Esophagus muscularis mucosa (tissue), 4 donors: ENCODE measurements around the gene COX18. TPM values are rescaled to one million over a fixed set of nuclear protein-coding genes. Genes with fewer than 3 reads are reported as not detected.
A peak's percentile ranks its signal among the peaks of the same experiment; 100 is the strongest.

Experiments used
- DNase-seq: peaks from one replicate; pipeline ENCODE4 v3.0.0-alpha.2; 2017; ENCODE audit errors: extremely low spot score
- H3K27ac ChIP-seq, 4 donors: fragments of 200-600 bp; sonication (generic); replicated peaks in 1 of 4; 1 replicate in 3 of 4; 2 replicates in 1 of 4; pipeline ENCODE4 v1.5.1; 2016 to 2019; ENCODE audit warnings: mild to moderate bottlenecking in 1 of 4
- H3K27me3 ChIP-seq, 4 donors: fragments of 200-600 bp; sonication (generic); one replicate each; pipeline versions ENCODE4 v1.5.1 to v1.6.0; 2016 to 2019
- H3K36me3 ChIP-seq, 4 donors: fragments of 200-600 bp; sonication (generic); one replicate each; pipeline ENCODE4 v1.5.1; 2016 to 2019
- H3K4me1 ChIP-seq, 4 donors: fragments of 200-600 bp; sonication (generic); one replicate each; pipeline ENCODE4 v1.5.1; 2016 to 2019
- H3K4me3 ChIP-seq, 4 donors: fragments of 200-600 bp; sonication (generic); 1 replicate in 2 of 4; 2 replicates in 2 of 4; pipeline ENCODE4 v1.5.1; 2016 to 2019; ENCODE audit warnings: mild to moderate bottlenecking in 4 of 4, moderate library complexity in 1 of 4
- H3K9me3 ChIP-seq, 4 donors: fragments of 200-600 bp; sonication (generic); 1 replicate in 3 of 4; 2 replicates in 1 of 4; pipeline ENCODE4 v1.5.1; 2016 to 2019
- CTCF ChIP-seq, 3 experiments: fragments of 200-600 bp in 2 of 3; fragments of 450-650 bp in 1 of 3; sonication (generic) in 2 of 3; IDR thresholded peaks; one replicate each; pipeline ENCODE4 v1.5.1; 2017 to 2019; ENCODE audit warnings: antibody characterized with exemption in 3 of 3, mild to moderate bottlenecking in 2 of 3, moderate library complexity in 1 of 3
- EP300 ChIP-seq: sonication (generic); formaldehyde crosslinking; IDR thresholded peaks from one replicate; pipeline ENCODE4 v1.6.1; 2017; ENCODE audit warnings: antibody characterized with exemption
- POLR2A ChIP-seq: fragments of 450-650 bp; IDR thresholded peaks from one replicate; pipeline ENCODE4 v1.6.1; 2017; ENCODE audit warnings: antibody characterized with exemption, moderate library complexity, mild to moderate bottlenecking, low read depth
- POLR2AphosphoS5 ChIP-seq, 2 donors: sonication (generic); formaldehyde crosslinking; IDR thresholded peaks; one replicate each; pipeline ENCODE4 v1.6.1; 2017; ENCODE audit warnings: antibody characterized with exemption in 2 of 2
- WGBS: methylation state at CpG from one replicate; pipeline ENCODE4 v1.1.5; 2018; 5-methylcytosine and 5-hydroxymethylcytosine counted together
- intact Hi-C: fragments of 100-400 bp; cut with DNase I; formaldehyde crosslinking; loops from one replicate; pipeline ENCODE4 v1.15.1; 2023
- total RNA-seq, 4 donors: library from RNA; depleted of rRNA; stranded (reverse); fragments of >200 nt; gene quantifications; one replicate each; pipeline versions ENCODE4 v1.1.0 to v1.2.1, GENCODE V29; 2016

COX18 gene
- total RNA-seq, 4 donors from 2014 or later, result 10.4 to 19.0 (median 12.9) TPM

DNA sequence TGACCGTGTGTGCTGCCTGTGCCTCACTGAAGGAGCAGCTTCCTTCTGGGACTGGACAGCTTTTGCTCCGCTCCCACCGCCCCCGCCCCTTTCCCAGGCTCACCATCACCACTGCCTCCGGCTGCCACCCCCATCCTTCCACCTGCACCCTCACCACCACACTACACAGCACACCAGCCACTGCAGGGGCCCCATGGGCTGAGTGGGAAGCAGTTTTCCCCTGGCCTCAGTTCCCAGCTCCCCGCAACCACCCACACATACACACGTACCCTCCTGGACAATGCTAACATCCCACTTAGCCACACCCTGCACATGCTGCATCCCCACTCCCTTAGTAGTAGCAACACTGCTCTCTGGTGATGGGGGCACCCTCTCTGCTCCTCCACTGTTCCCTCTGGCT is 29.6 kb upstream of the COX18 start:
- H3K36me3 ChIP-seq, result peaks cover 49 to 96% (median 72%) of the 10 kb centered on the region in 4 donors
- TF ChIP-seq POLR2A, result no peak
- TF ChIP-seq CTCF (IDR thresholded peaks at IDR 0.05), result no peak
- TF ChIP-seq POLR2AphosphoS5 (IDR thresholded peaks at IDR 0.05), result no peak
- no peak for TF ChIP-seq EP300
- DNase-seq, result no peak
- intact Hi-C loops, result no loop called here
- WGBS, result 89% methylated on average over 7 of the region's 7 CpGs
- no peak overlapping the region for H3K4me3 ChIP-seq
- peak overlapping the region in 1 of 4 donors; percentile 17 for H3K27ac ChIP-seq
- no peaks in the 10 kb centered on the region for H3K27me3 ChIP-seq
- H3K9me3 ChIP-seq, result no peaks in the 10 kb centered on the region
- H3K4me1 ChIP-seq, result no peaks in the 10 kb centered on the region

DNA sequence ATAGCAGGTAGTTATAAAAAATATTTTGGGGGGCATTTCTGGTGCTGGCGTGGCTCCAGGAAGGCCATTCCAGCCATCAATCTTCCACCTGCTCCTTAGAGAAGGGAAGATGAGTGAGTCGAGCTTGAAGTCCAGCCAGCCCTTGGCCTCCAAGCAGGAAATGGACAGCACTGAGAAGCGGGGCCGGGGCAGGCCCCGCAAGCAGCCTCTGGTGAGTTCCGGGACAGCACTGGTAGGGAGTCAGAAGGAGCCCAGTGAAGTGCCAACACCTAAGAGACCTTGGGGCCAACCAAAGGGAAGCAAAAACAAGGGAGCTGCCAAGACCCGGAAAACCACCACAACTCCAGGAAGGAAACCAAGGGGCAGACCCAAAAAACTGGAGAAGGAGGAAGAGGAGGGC is 29.2 kb upstream of the COX18 start:
- Histone ChIP-seq H3K4me1 (no peaks in the 10 kb centered on the region), H3K27ac (peak overlapping the region in 1 of 4 donors; percentile 17), H3K9me3 (no peaks in the 10 kb centered on the region), H3K36me3 (peaks cover 53 to 96% (median 73%) of the 10 kb centered on the region in 4 donors), H3K4me3 (no peak overlapping the region), H3K27me3 (no peaks in the 10 kb centered on the region)
- intact Hi-C loops, result no loop called here
- WGBS, result 79% methylated on average over 7 of the region's 7 CpGs
- no peak for DNase-seq
- no peak for TF ChIP-seq CTCF (IDR thresholded peaks at IDR 0.05)
- no peak for TF ChIP-seq EP300
- no peak for TF ChIP-seq POLR2A
- TF ChIP-seq POLR2AphosphoS5 (IDR thresholded peaks at IDR 0.05), result no peak

DNA sequence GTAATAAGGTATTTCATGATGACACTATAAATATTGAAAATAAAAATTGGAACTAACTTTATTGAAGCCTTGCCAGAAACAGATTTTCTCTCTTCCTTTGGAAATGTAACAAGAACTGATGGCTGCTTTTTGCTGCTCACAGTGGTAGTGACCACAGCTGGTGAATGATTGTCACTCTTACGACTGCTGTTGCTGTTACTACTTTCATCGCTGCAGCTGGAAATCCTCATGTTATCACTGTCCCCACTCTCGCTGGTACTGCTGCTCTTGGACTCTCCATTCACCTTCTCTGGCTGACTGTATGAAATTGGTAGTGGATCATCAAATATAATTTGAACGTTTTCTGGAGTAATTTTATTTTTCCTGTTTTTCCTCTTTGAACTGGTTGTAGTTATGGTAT is 28.5 kb upstream of the COX18 start:
- no peaks in the 10 kb centered on the region for H3K4me1 ChIP-seq
- TF ChIP-seq CTCF (IDR thresholded peaks at IDR 0.05) (no peak), POLR2AphosphoS5 (IDR thresholded peaks at IDR 0.05) (no peak), EP300 (no peak), POLR2A (no peak)
- no peak overlapping the region for H3K27ac ChIP-seq
- H3K36me3 ChIP-seq, result peaks cover 53 to 95% (median 74%) of the 10 kb centered on the region in 4 donors
- H3K27me3 ChIP-seq, result no peaks in the 10 kb centered on the region
- DNase-seq, result no peak
- 86% methylated on average over 4 of the region's 4 CpGs for WGBS
- H3K9me3 ChIP-seq, result no peaks in the 10 kb centered on the region
- intact Hi-C loops, result no loop called here
- no peak overlapping the region for H3K4me3 ChIP-seq

DNA sequence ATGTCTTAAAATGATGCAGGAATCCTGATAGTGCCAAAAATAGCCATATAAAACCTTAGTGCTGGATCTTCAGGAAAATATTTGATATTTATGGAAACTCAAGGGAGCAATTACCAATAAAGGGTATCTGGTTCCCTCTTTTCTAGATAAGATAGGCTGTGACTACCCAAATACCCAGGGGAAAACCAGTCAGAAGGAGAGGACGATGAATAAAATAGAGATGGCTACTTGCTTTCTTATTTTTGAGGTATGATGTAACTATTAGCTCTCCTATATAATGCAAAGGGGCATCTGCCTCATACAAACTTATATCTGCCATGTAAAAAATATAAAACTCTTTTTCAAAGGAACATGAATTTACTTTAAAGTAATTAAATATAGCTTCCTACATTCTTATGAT is 23.4 kb upstream of the COX18 start:
- Histone ChIP-seq H3K9me3 (no peaks in the 10 kb centered on the region), H3K4me3 (no peak overlapping the region), H3K27ac (no peak overlapping the region), H3K36me3 (peaks cover 29 to 79% (median 63%) of the 10 kb centered on the region in 4 donors), H3K4me1 (peaks cover 0 to 15% (median 0%) of the 10 kb centered on the region in 4 donors), H3K27me3 (no peaks in the 10 kb centered on the region)
- no peak for DNase-seq
- WGBS, result 89% methylated on average over 1 of the region's 1 CpG
- intact Hi-C loops, result no loop called here
- TF ChIP-seq POLR2A (no peak), EP300 (no peak), POLR2AphosphoS5 (IDR thresholded peaks at IDR 0.05) (no peak), CTCF (IDR thresholded peaks at IDR 0.05) (no peak)

DNA sequence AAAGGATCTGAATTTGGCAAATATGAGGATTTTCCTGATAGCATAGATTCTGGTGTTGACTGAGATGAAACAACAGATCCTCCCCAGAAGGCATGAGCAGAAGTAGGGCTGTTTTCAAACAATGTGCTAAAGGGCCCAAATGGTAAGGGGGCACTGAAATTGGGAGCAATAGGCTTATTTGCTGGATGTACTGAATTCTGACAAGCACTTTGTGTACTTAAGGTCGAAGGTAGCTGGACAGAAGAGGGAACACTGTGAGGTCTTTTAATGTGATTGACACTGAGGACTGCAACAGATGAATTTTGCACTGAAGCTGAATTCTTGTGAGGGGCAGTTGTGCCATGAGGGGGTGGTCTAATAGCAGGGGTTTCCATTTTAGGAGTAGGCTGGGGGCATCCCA is 21.2 kb upstream of the COX18 start:
- peaks cover 26 to 58% (median 49%) of the 10 kb centered on the region in 4 donors for H3K36me3 ChIP-seq
- intact Hi-C loops, result no loop called here
- DNase-seq, result no peak
- no peak overlapping the region for H3K27ac ChIP-seq
- H3K4me1 ChIP-seq, result peaks cover 0 to 24% (median 4%) of the 10 kb centered on the region in 4 donors
- H3K27me3 ChIP-seq, result no peaks in the 10 kb centered on the region
- no peak for TF ChIP-seq CTCF (IDR thresholded peaks at IDR 0.05)
- TF ChIP-seq POLR2AphosphoS5 (IDR thresholded peaks at IDR 0.05), result no peak
- TF ChIP-seq EP300, result no peak
- no peak for TF ChIP-seq POLR2A
- no peaks in the 10 kb centered on the region for H3K9me3 ChIP-seq
- no peak overlapping the region for H3K4me3 ChIP-seq
- WGBS, result 100% methylated on average over 1 of the region's 1 CpG
